NCI-H460 (cell line): ENCODE results near the gene PARK7. TPM values are rescaled to one million over a fixed set of nuclear protein-coding genes. Genes with fewer than 3 reads are reported as not detected.

Experiments used
- DNase-seq: peaks from one replicate; pipeline ENCODE4 v3.0.0-alpha.2; 2016; ENCODE audit warnings: low read depth; ENCODE audit errors: extremely low read depth
- total RNA-seq: library from RNA; depleted of rRNA; stranded (reverse); fragments of >200 nt; shearing (Covaris generic); gene quantifications from 2 replicates; pipeline ENCODE4 v1.2.3, GENCODE V29; 2014

The PARK7 gene
- total RNA-seq, 1 experiment from 2014 or later: 257 TPM

- no peak for DNase-seq
Measured at GRCh38 chr1:8006037-8006963, 44.8 kb downstream of the PARK7 start.

- no peak for DNase-seq
Measured at GRCh38 chr1:8009043-8010002, 47.8 kb downstream of the PARK7 start.

- DNase-seq: no peak
Measured at GRCh38 chr1:8010080-8010664, 48.7 kb downstream of the PARK7 start.

- DNase-seq: no peak
Measured at GRCh38 chr1:8011016-8011415, 49.5 kb downstream of the PARK7 start.

DNA sequence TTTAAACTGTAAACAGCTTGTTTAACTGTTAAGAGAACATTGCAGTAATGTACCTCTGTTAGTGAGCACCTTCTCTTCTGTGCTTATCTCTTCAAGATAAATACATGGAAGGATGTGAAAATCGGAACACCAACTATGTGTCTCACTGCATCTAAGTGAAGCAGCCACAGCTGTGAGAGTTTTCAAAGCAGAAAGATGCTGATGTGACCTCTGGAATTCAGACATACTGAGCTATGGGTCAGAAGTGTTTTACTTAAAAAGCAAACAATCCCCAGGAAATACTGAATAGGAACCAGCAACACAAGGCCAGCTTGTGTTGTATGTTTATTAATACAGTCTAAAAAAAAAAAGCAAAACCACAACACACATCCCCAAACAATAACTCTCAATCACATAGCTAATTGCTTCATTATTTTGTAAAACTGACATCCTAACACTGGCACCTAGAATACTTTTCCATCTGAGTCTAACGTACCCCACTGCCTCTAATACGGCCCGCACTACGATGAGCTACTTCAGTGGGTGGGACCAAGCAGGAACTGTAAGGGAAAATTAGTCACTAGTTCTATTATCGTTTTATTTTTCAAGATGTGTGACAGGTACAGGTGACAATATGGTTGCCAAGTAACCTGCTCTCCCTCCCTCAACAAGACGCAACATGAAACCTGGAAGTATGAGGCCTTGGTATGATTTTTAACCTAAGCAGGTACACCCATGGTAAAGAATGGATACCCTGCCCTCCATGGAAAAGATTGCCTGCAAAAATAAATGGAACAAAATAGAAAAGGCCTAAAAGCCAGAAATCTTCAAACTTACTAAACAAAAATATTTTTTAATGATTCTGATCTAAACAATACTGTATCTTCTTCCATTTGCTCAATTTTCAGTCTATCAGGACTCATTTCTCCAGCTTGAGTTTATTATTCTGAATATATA lies 50.7 kb downstream of the PARK7 start:
- DNase-seq: no peak

DNA sequence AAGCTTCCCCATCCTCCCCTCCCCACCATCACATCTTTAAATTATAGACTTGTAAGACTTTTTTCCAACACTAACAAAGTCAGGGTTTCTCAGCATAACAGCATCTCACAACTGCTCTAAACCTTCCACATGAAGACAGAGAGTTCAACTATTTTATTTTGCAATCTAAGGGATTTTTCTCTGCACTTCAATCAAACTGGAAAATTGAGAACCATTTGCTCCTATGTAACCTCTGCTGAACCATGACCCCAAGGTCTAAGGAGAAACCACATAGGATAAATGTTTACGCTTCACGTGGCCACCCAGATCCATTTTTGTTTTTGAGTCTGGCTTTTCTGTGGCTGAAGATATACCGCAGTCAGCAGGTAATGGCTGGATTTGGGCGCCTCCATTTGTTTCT lies 51.4 kb downstream of the PARK7 start:
- no peak for DNase-seq

DNA sequence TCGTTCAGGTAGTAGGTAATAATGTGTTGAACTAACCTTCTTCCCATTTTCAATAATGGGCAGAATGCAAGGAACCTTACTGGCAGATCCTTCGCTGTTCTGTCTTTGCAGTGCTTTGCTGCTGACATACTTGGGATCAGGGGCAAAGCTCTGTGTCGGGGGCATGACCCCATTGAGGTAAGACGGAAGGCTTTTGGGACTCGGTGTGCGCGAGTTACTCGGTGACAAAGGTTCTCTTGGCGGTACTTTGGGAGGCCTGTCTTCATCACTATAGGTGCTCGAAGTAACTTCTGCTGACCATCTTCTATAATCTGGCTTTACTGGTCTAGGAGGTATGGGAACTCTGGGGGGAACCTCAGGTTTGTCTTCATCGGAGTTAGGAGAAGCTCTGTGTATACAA lies 51.9 kb downstream of the PARK7 start:
- DNase-seq: no peak

DNA sequence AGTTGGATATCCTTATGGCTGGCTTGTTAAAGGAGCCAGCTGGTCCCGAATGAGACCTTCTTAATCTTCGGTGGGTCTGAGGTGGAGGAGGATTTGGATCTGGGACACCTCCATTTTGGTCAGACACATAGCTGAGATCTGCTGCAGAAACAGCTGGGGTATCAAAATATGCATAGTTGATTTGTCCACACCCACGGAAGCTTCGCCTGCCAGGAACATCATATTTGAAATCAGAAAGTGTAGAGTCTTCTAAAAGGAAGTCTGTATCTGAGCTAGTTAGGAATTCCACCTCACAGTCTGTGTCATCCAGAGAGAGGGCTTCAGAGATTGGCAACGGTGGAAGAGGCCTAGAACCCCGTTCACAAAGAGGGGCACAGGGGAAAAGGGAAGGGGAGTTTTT lies 52.3 kb downstream of the PARK7 start:
- DNase-seq: no peak

GRCh38 chr1:8014381-8014988 lies 53.0 kb downstream of the PARK7 start:
- no peak for DNase-seq

DNA sequence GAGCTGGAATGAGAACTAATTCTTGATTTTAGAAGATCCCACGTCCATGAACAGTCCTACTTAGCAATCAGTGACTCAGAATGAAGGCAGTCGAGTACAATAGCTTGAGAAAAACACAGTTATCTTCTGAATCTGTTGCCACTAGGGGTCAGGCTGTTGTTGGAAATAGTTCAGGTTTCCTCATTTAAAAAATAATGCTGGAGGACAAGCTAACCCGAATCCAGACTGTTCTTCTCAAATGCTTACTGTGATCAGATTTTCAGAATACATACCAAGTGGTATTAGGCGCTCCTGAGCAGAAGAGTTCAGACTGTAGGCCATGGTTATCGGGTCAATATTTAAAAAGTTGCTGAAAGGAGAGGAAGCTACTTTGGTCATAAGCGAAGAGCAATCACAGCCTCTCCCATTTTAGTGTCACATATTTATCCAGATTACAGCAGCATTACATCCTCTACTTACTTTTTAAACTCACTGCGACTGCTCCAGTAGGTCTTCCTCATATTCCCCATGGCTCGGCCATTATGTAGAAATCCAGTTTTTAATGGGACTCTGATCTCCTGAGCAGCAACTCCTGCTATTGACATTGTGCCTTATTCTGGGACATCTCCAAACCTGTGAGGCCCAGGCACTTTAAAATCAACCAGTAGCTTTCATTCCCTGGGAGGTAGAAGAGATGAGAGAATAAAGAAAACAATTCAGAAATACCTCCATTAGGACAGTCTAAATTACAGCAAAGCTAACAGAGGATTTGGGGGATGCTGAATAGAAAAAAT lies 53.7 kb downstream of the PARK7 start:
- DNase-seq: peak; percentile 74

GRCh38 chr1:8015809-8016165 lies 54.3 kb downstream of the PARK7 start:
- no peak for DNase-seq

- no peak for DNase-seq
Measured at GRCh38 chr1:8016210-8016894, 54.8 kb downstream of the PARK7 start.

GRCh38 chr1:8016895-8017241 lies 55.4 kb downstream of the PARK7 start:
- no peak for DNase-seq

DNA sequence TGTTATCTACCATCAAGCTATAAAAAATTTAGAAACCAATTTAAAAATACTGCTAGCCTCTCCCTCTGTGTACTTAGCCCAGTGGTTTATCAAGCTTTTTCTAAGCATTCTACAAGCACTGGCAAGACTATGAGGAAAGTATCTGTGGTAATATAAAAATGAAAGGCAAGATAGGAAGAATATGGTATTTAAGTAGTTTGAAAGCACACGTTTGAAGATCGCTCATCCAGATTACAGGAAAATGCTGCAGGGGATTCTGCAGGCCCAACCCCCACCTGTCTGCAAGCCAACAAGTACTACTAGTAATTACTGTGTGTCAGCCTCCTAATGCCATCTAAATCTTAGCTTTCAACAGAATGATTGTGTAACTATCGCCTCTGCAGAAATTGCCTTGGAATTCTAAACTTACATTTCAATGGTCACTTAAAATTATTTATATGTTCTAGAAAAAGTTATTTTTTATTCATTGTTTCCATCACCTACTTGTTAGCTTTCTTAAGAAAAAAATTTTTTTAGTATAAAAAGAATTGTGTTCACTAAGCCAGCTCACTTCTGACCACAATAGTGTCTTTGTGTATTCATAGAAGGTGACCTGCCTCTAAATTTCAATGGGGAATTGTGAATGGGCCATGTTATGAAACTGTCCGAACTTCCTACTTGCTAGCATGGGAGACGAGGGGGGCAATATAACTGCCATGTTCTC lies 56.1 kb downstream of the PARK7 start:
- DNase-seq: no peak

DNA sequence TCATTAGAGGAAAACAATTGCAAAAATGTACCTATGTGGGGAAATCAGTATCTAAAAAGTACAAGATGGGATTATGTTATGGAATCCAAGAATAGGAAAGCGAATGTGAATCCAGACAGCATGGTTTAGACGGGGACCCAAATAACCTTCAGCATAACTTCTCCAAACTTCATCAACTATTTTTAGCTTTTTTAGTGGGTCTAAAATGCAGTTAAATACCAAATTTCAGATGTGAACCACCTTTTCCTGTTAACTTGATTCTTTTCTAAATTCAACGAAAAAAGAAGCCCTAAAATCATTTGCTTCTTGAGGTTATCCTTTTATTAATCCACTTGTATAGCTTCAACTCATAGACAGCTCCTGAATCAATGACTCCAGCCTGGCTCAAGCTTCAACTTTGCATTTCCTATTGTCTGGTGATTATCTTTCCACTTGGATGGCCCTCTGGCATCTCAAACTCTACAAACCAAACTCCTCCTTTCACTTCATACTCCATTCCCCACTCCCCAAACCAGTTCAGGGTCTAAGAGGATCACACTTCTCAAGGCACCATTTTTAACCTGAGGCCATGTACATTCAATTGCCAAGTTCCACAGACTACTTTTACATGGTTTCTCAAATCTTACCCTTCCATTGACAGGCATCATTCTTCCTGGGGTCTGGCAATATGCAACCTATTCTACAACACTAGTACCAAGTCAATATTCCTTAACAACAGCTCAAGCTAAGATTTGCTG lies 57.1 kb downstream of the PARK7 start:
- no peak for DNase-seq

GRCh38 chr1:8019229-8019620 lies 57.7 kb downstream of the PARK7 start:
- DNase-seq: no peak

DNA sequence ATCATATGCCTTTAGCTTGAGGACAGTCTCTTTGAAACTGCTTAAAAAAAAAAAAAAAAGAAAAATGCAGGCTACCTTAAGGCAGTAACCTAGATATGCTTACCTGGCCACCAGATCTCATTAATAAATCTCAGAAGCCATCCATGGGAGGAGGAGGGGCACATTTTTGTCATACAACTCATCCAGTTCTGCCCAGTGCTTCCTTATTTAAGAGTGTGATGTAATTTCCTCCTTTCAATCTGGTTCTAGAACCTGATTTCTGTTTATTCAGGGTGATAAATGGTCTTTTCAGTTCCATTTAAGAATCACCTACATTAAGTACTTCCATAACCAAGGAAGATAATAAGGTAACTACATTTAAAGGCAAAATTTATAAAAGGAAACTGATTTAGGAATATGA lies 58.5 kb downstream of the PARK7 start:
- DNase-seq: no peak
